Fibroblast of lung (primary cell): ENCODE results near the gene DDA1. TPM values are rescaled to one million over a fixed set of nuclear protein-coding genes. Genes with fewer than 3 reads are reported as not detected.

Source experiments
- DNase-seq, 2 donors: peaks; one replicate each; pipeline versions ENCODE4 v3.0.0 to v3.0.0-alpha.2; 2010; ENCODE audit warnings: low read depth in 2 of 2
- H2AFZ ChIP-seq: 2 replicates; pipeline ENCODE4 v1.5.1; 2012; ENCODE audit warnings: low read length, control low read depth, inconsistent platforms
- H3K27ac ChIP-seq: 2 replicates; pipeline ENCODE4 v1.5.1; 2011; ENCODE audit warnings: low read length, control low read depth; ENCODE audit not compliant: insufficient read depth
- H3K27me3 ChIP-seq: 2 replicates; pipeline ENCODE4 v1.5.1; 2011; ENCODE audit warnings: mild to moderate bottlenecking, low read length; ENCODE audit not compliant: control insufficient read depth, insufficient read depth
- H3K36me3 ChIP-seq: 2 replicates; pipeline ENCODE4 v1.5.1; 2011; ENCODE audit warnings: low read length; ENCODE audit not compliant: control insufficient read depth, insufficient read depth
- H3K4me1 ChIP-seq: 2 replicates; pipeline ENCODE4 v1.5.1; 2011; ENCODE audit warnings: low read length; ENCODE audit not compliant: control insufficient read depth, insufficient read depth; ENCODE audit errors: extremely low read depth
- H3K4me2 ChIP-seq: 2 replicates; pipeline ENCODE4 v1.5.1; 2011; ENCODE audit warnings: low read length, control low read depth; ENCODE audit not compliant: insufficient read depth; ENCODE audit errors: extremely low read depth
- H3K4me3 ChIP-seq, 4 experiments: fragments of 200-600 bp in 1 of 4; sonication (generic) in 1 of 4; replicated peaks in 1 of 4; 2 replicates each; pipeline ENCODE4 v1.5.1; 2011 to 2016; ENCODE audit warnings: low read length in 4 of 4, low read depth in 3 of 4, mild to moderate bottlenecking in 3 of 4, control low read depth in 2 of 4, inconsistent platforms in 1 of 4, mixed read lengths in 1 of 4; ENCODE audit not compliant: insufficient read depth in 1 of 4; ENCODE audit errors: control extremely low read depth in 1 of 4
- H3K79me2 ChIP-seq: 2 replicates; pipeline ENCODE4 v1.5.1; 2012; ENCODE audit warnings: mild to moderate bottlenecking, low read length, inconsistent platforms; ENCODE audit not compliant: control insufficient read depth, insufficient read depth
- H3K9ac ChIP-seq: 2 replicates; pipeline ENCODE4 v1.5.1; 2011; ENCODE audit warnings: mild to moderate bottlenecking, low read length, control low read depth; ENCODE audit not compliant: insufficient read depth
- H3K9me3 ChIP-seq: 2 replicates; pipeline ENCODE4 v1.5.1; 2012; ENCODE audit warnings: low read depth, low read length; ENCODE audit not compliant: control insufficient read depth, insufficient read depth
- H4K20me1 ChIP-seq: 2 replicates; pipeline ENCODE4 v1.5.1; 2011; ENCODE audit warnings: low read length; ENCODE audit not compliant: control insufficient read depth, insufficient read depth; ENCODE audit errors: extremely low read depth
- EZH2 ChIP-seq: IDR thresholded peaks from 2 replicates; pipeline ENCODE4 v1.5.1; 2012; ENCODE audit warnings: low read length, control low read depth, mild to moderate bottlenecking; ENCODE audit errors: missing control alignments
- polyA plus RNA-seq, 2 donors: library from polyadenylated mRNA; depleted of rRNA in 1 of 2; stranded (reverse) in 1 of 2; unstranded in 1 of 2; fragments of >200 nt; gene quantifications; 2 replicates each; pipeline ENCODE4 v1.2.1, GENCODE V29; 2011 to 2012; ENCODE audit warnings: missing spikeins in 1 of 2
- total RNA-seq: library from RNA; depleted of rRNA; stranded (reverse); fragments of >200 nt; gene quantifications from 2 replicates; pipeline ENCODE4 v1.2.1, GENCODE V29; 2014
- TF ChIP-seq, protein P1 (sequence below), 2 donors: IDR thresholded peaks in 1 of 2; conservative IDR thresholded peaks in 1 of 2; 1 replicate in 1 of 2; 2 replicates in 1 of 2; pipeline ENCODE4 v1.5.1; 2011 to 2012; ENCODE audit warnings: low read length in 2 of 2, control low read depth in 1 of 2, inconsistent platforms in 1 of 2, low read depth in 1 of 2, mild to moderate bottlenecking in 1 of 2

The DDA1 gene
- total and polyA plus RNA-seq, 2 donors (not counting 1 experiment from before 2014, with no cell fraction given), result 17.7 to 42.6 TPM

DNA sequence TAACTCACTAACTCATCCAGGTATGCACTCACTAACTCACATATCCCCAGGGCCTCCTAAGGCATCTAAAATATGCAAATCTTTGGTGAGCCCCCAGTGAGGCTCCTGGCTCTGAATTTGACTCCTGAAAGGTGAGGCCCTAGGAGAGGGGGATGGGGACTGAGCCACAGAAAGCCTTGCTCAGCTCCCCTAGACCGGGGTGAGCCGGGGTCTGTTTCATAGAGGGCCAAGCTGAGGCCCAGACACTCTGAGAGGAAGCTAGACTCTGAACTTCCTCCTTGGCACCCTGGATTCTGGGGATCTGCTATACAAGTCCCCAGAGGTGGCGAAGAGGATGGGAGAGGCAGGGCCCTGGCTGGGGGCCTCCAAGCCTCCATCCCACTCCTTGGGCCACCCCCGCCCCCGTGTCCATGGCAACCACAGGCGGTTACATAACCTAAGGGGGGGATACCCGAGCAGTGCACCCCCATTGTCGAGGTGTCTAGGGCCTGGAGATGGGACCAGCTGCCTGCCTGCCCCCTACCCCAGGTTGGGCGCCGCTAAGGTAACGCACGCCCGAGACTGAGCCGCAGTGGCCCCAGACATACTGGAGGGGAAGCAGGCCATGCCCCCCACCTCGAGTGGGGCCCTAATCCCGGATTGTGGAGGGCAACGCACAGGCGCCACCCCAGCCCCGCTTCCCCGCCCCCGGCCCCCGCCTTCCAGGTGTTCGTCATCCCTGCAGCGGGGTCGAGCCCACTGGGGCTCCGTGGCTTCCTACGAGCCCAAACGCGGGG is 6.8 kb upstream of the DDA1 start:
- peaks cover 5% of the 10 kb centered on the region for H3K4me1 ChIP-seq
- no peaks in the 10 kb centered on the region for H4K20me1 ChIP-seq
- no peaks in the 10 kb centered on the region for H3K27me3 ChIP-seq
- no peaks in the 10 kb centered on the region for H3K36me3 ChIP-seq
- peak overlapping the region; percentile 32 for H3K27ac ChIP-seq
- no peaks in the 10 kb centered on the region for H3K9me3 ChIP-seq
- H3K79me2 ChIP-seq, result no peaks in the 10 kb centered on the region
- TF ChIP-seq, protein P1, sequence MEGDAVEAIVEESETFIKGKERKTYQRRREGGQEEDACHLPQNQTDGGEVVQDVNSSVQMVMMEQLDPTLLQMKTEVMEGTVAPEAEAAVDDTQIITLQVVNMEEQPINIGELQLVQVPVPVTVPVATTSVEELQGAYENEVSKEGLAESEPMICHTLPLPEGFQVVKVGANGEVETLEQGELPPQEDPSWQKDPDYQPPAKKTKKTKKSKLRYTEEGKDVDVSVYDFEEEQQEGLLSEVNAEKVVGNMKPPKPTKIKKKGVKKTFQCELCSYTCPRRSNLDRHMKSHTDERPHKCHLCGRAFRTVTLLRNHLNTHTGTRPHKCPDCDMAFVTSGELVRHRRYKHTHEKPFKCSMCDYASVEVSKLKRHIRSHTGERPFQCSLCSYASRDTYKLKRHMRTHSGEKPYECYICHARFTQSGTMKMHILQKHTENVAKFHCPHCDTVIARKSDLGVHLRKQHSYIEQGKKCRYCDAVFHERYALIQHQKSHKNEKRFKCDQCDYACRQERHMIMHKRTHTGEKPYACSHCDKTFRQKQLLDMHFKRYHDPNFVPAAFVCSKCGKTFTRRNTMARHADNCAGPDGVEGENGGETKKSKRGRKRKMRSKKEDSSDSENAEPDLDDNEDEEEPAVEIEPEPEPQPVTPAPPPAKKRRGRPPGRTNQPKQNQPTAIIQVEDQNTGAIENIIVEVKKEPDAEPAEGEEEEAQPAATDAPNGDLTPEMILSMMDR (conservative IDR thresholded peaks at IDR 0.05 in 1 of 2, IDR thresholded peaks at IDR 0.05 in 1 of 2; ENCODE audit: low read depth in 1 of 2, low read length in 2 of 2), result no peak
- peak overlapping the region; percentile 62 for H3K9ac ChIP-seq
- peak overlapping the region; percentile 35 for H2AFZ ChIP-seq
- no peak for DNase-seq
- peak overlapping the region; percentile 55 to 78 (median 58) for H3K4me3 ChIP-seq
- H3K4me2 ChIP-seq, result peak overlapping the region; percentile 71

- Histone ChIP-seq H3K4me3 (peak within 1 kb of the TSS; percentile 55 to 78 (median 58)), H2AFZ (peak within 1 kb of the TSS; percentile 35), H4K20me1 (no peaks in the 10 kb centered on the region), H3K79me2 (no peaks in the 10 kb centered on the region), H3K4me2 (peak within 1 kb of the TSS; percentile 71), H3K27ac (peak within 1 kb of the TSS; percentile 32), H3K27me3 (no peaks in the 10 kb centered on the region), H3K4me1 (peaks cover 5% of the 10 kb centered on the region), H3K9ac (peak within 1 kb of the TSS; percentile 62), H3K36me3 (no peaks in the 10 kb centered on the region), H3K9me3 (no peaks in the 10 kb centered on the region)
- DNase-seq, result peak; percentile 91 to 96
- TF ChIP-seq, protein P1 (conservative IDR thresholded peaks at IDR 0.05 in 1 of 2, IDR thresholded peaks at IDR 0.05 in 1 of 2; ENCODE audit: low read depth in 1 of 2, low read length in 2 of 2), result peak; percentile 30 to 37
- no peak for TF ChIP-seq EZH2
Measured at GRCh38 chr19:17303167-17303939, 6.0 kb upstream of the DDA1 start, which contains the start of gene ABHD8. ABHD8 (minus strand) TSS chr19:17303425; CDS start chr19:17301616, 1,809 bp downstream.

GRCh38 chr19:17303940-17304267 is 5.5 kb upstream of the DDA1 start:
- DNase-seq, result no peak
- Histone ChIP-seq H4K20me1 (no peaks in the 10 kb centered on the region), H3K4me3 (peak overlapping the region in 1 of 4 experiments; percentile 78), H3K27me3 (no peaks in the 10 kb centered on the region), H3K9me3 (no peaks in the 10 kb centered on the region), H3K4me1 (peaks cover 5% of the 10 kb centered on the region), H3K9ac (no peak overlapping the region), H3K4me2 (no peak overlapping the region), H3K79me2 (no peaks in the 10 kb centered on the region), H3K27ac (no peak overlapping the region), H2AFZ (no peak overlapping the region), H3K36me3 (no peaks in the 10 kb centered on the region)
- TF ChIP-seq, protein P1 (conservative IDR thresholded peaks at IDR 0.05 in 1 of 2, IDR thresholded peaks at IDR 0.05 in 1 of 2; ENCODE audit: low read depth in 1 of 2, low read length in 2 of 2), result no peak
- no peak for TF ChIP-seq EZH2
